D721Med (cell line): ENCODE measurements around the gene FAM78A.

Experiments used
- DNase-seq: peaks from one replicate; pipeline ENCODE4 v3.0.0; 2011; ENCODE audit warnings: low spot score; ENCODE audit not compliant: insufficient read length
- FAIRE-seq: peaks from 2 replicates; lab custom pipeline; 2011; peaks lifted over from hg19 to GRCh38; lab: Jason Lieb, UNC
- TF ChIP-seq, protein P1 (sequence below): IDR thresholded peaks from 2 replicates; pipeline ENCODE4 v1.5.1; 2012; ENCODE audit warnings: mild to moderate bottlenecking, control low read depth; ENCODE audit not compliant: insufficient read depth; ENCODE audit errors: missing control alignments

Gene FAM78A

DNA sequence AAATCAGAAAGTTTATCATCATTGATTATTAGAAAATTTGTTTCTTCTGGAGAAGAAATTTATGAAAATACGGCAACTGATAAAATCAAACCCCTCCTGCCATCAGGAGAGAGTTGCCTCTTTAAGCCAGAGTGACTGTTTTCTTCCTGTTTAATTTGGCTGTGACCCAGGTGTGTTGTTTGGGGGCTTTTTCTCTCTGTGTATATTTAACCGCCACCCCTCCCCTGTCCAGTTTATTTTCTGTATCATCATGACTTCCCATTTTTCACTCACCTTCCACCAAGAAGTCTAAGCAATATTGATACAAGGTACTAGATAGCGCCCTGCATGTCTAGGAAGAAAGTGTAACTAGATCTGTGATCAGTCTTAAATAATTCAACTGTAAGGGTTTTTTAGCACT is 50.1 kb downstream of the FAM78A start:
- no peak for FAIRE-seq
- TF ChIP-seq, protein P1, sequence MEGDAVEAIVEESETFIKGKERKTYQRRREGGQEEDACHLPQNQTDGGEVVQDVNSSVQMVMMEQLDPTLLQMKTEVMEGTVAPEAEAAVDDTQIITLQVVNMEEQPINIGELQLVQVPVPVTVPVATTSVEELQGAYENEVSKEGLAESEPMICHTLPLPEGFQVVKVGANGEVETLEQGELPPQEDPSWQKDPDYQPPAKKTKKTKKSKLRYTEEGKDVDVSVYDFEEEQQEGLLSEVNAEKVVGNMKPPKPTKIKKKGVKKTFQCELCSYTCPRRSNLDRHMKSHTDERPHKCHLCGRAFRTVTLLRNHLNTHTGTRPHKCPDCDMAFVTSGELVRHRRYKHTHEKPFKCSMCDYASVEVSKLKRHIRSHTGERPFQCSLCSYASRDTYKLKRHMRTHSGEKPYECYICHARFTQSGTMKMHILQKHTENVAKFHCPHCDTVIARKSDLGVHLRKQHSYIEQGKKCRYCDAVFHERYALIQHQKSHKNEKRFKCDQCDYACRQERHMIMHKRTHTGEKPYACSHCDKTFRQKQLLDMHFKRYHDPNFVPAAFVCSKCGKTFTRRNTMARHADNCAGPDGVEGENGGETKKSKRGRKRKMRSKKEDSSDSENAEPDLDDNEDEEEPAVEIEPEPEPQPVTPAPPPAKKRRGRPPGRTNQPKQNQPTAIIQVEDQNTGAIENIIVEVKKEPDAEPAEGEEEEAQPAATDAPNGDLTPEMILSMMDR, result no peak
- DNase-seq, result no peak

DNA sequence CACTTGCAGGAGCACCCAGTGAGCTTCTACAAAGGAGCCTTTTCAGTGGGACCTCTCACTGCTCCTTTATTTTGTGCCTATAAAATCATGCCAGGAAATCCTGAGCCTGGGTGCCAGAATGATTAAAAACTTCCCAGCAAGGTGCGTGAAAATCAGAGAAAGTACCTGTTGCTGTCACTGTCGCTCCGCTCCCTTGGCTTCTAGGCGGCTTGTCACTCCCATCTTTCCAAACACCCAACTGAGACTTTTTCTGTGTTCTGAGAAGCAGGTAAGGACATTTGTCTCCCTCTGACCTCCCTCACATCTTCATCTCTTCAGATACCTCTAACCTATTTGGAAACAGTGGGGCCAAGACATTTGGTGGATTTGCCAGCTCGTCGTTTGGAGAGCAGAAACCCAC is 53.9 kb downstream of the FAM78A start:
- FAIRE-seq (no peak), DNase-seq (no peak)
- TF ChIP-seq, protein P1, result no peak

DNA sequence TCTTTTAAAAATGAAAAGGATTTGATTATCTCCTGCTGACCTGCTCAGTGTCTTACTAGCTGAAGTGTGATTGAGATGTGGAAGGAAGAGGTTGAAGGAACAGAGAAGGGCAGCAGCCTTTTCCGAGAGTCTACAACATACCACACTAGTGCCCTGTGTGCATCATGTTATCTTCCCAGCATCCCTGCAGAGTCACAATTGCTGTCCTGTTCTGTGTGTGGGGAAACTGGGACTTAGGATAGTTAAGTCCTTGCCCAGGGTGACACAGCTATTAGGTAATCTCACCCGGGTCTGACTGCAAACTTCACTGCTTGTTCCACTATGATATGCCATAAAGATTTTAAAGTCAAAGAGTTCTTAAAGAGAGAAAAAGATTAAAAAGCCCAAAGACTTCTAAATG is 55.8 kb downstream of the FAM78A start:
- DNase-seq, result no peak
- TF ChIP-seq, protein P1, result no peak
- FAIRE-seq, result no peak

DNA sequence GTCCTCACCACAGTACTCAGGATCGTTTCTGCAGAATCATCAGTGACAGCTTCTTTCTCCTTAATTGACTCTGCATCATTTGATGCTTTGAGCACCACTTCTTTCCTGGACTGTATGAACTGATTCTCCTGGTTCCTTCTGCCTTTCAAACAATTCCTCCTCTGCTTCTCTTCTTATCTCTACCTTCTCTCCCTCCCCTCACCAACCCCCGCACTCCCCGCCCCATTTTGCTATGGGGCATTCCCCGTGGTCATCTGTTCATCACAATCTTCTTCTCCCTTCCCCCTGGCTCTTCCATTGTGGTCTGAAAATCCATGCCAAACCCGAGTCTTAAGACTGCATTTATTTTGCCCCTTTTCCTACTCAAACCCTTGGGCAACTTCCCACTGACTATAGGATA is 57.9 kb downstream of the FAM78A start:
- no peak for FAIRE-seq
- TF ChIP-seq, protein P1, result no peak

DNA sequence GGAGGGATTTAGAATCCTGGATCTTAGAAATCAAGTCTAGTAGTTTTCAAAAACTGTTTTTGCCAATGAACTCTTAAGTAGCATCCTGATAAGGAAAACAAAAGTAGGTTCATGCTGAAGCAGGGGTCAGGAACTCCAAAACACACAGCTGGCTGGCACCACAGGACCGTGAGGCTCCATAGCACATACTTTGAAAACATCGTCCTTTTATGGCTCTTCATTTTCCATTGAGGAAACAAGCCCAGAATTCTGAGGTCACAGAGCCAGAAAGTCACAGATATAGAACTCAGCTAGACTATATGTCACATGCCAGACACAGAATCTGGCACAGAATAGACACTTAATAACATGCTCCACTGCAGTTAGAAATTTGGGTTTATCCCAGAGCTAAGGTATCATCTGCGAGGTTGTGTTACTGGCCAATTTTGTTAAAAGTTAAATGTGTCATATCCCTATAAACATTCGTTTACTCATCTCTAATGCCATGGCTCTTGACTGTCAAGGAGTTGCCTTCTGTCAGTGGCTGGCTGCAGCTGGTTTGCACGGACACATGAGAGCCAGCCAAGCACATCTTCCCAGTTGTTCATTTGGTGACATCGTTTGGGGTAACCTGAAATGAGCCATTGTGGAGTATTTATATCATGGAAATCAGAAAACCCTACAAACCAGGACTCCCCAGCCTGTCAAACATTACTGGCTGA is 58.8 kb downstream of the FAM78A start:
- TF ChIP-seq, protein P1, result no peak
- FAIRE-seq (no peak), DNase-seq (no peak)

More for the DNA sequence above, 57.9 kb downstream of the FAM78A start:
- no peak for DNase-seq

DNA sequence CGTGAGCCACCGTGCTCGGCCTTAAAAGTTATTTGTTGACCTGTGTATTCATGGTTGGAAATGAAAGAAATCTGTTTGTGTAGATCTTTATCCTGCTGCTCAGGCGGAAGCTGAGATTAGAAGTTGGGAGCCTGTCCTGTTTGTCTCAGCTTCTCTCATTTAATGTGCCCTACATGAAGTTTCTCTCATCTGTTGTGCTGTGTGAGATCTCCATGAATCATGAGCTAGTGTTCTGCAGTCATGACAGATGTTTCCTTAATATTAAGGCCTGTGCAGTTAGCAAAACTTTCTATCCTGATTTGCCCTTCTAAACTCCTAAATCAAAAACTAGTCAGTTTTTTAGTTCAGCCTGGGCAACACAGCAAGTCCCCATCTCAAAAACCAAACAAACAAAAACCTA is 59.5 kb downstream of the FAM78A start:
- DNase-seq (no peak), FAIRE-seq (no peak)
- TF ChIP-seq, protein P1, result no peak

DNA sequence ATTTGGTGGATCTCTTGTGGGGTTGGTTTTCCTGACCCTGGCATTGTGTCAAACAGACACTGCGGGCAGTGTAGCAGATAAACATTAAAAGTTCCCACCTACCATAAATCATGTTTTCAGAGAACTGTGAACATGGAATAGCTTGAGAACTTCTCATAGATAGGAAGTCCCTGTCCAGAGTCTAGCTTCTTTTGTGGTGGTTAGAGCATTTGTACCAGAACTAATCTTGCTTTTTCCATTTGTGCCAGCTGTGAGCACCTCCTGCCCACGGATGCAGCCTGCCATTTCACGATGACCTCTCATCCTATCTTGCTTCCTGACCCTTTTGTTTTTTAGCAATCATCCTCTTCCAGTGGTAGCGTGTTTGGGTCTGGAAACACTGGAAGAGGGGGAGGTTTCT is 61.4 kb downstream of the FAM78A start:
- FAIRE-seq (no peak), DNase-seq (no peak)
- TF ChIP-seq, protein P1, result no peak
